HG03103 (cell line): Measurements from ENCODE around the gene GMPS.

Experiments used
- ATAC-seq: cut with Tn5 transposase; IDR thresholded peaks from one replicate; pipeline ENCODE4 v1.9.1; 2021; ENCODE audit warnings: low read depth; ENCODE audit not compliant: unreplicated experiment

Gene GMPS

GRCh38 chr3:155989536-155989935, 119.1 kb downstream of the GMPS start:
- no peak for ATAC-seq

GRCh38 chr3:155991212-155991611, 120.8 kb downstream of the GMPS start:
- no peak for ATAC-seq

- ATAC-seq: no peak
Observed at GRCh38 chr3:155991847-155992246, 121.4 kb downstream of the GMPS start.
